Hindlimb muscle (tissue), 1 donor: Measurements from ENCODE around the gene TAF1A. TPM values are rescaled to one million over a fixed set of nuclear protein-coding genes. Genes with fewer than 3 reads are reported as not detected.
"Not testable (repeated sequence)": the region's sequence is repeated elsewhere in the genome, so short reads cannot be mapped to it uniquely, and the experiment has no call there.

Experiments used
- DNase-seq: peaks from one replicate; pipeline ENCODE4 v3.0.0-alpha.2; 2013
- polyA plus RNA-seq: library from polyadenylated mRNA; unstranded; fragments of 120-200 nt; gene quantifications from one replicate; pipeline ENCODE4 v1.2.1, GENCODE V29; 2013; ENCODE audit not compliant: insufficient read length

TAF1A gene
- polyA plus RNA-seq: 8.6 TPM

DNA sequence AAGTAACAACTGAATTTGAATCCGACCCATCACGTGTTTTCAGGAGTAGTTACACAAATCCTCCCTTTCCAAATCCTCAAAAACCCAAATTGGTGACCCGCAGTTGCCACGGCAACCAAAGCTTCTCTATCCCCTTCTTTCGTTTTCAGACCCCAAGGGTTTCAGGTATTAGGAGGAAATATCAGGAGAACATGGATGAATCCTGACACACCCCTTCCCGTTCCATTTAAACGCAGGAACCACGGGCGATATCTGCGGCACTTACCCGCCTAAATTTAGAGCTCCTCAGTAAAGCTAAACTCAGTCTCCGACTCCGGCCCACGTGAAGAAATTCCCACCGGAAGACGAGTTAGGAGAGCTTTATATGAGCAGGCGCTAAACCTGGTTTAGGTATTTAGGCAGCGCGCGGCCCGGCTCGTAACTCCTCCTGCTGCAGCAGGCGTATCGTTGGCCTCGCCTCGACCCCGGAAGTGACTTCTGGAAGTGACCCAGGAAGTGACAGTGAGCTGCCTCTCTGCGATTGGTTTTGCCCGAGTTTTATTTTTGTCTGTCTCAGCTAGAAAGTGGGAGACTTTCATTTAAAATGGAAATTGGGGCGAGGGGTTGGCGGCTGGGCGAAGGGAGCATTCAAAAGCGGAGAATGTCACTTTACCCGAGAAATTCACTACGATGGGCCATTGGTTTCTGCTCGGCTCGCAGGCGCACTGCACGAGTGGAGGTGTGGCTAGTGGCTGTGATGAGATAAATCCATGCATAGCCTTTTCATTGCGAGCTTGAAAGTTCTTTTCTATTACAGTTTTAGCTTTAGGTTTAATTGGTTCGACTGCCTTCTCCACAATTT, at the start of gene TAF1A:
TSS of gene TAF1A (minus strand) at position 472 of the 841 bp plus-strand sequence.
- DNase-seq: peak; percentile 92

DNA sequence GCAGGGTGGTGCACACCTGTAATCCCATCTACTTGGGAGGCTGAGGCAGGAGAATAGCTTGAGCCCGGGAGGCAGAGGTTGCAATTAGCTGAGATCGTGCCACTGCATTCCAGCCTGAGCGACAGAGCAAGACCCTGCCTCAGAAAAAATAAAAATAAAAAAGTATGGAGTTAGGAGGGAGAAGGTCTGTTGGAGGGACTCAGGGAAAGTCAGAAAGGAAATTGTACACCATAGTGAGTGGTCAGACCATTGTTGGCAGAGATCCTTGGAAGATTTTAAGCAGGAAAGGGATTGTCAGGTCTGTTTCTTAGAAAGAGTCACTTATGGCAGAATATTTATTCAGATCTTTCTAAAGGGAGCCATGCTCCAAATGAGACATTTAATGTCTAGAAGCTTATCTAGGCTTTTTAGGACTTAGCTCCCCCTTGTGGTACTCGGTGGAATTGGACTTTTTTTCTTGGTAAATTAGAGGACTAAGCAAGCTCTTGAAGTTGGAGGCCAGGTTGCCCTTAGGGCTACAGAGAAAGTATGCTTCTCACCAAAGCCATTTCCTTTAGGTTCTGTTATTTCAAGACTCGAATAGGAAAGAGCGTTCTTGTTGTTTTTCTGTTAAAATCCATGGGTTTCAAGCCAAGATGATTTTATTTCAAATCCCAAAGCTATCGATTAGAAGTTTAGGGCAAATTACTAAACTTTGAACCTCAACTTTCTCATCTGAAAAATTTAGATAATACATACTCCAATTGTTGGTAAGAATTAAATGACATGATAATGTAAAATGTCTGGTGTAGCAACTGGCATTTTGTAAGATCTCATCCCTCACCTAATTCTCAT, 44.7 kb upstream of the TAF1A start:
- peak; percentile 82 for DNase-seq

DNA sequence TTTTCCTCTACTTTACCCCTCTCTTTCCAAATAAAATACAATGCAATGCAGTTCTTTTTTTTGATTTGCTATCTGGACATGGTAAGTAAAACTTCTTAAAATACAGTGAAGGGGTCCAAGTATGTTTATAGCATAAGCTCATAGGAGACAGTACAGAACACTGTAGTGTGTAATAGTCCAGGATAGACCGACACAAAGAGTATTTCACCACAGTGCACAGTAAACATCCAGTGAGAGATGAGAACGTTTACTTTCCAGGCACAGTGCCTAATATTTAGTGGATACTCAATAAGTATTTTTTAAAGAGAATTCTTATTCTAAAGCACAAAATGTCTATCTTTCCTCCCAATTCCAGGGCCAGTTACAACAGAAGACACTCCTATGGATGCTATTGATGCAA, 43.0 kb upstream of the TAF1A start:
- DNase-seq: no peak

DNA sequence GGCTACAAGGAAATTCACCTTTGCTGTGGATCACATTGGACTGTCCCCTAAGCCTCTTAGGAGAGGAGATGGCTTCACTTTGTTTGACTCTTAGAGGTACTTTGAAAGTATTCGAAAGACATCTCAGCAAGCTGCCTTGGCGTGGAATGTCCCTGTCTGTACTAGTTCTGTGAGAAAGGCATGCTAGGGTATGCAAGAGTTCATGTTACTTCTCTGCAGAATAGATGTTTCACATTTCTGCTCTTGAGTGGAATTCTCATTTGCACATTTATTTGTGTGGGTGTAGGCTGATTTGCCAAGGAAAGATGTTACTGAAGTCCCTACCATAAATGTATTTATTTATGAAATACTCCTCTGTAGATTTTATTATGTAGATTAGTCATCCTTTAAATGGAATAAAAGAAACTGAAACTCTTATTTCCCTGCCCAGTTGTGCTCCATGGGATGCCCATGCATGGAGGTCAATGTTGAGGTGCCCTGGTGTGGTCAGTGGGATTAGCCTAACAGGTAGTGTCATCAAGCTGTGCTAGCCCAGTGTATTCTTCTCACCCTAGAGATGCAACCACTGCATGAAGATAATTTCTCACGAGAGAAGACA, 42.0 kb upstream of the TAF1A start:
- DNase-seq: no peak

DNA sequence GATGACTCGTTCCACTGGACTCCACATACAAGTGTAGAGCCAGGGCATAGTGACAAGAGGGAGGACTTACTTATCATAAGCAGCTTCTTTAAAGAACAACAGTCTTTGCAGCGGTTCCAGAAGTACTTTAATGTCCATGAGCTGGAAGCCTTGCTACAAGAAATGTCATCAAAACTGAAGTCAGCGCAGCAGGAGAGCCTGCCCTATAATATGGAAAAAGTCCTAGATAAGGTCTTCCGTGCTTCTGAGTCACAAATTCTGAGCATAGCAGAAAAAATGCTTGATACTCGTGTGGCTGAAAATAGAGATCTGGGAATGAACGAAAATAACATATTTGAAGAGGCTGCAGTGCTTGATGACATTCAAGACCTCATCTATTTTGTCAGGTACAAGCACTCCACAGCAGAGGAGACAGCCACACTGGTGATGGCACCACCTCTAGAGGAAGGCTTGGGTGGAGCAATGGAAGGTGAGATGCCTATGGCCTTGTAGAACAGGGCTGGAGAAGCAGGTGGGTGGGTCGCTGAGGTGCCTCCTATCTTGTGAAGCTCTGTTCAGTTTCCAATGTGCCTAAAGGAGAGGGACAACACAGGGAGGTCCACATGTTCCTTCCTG, 40.3 kb upstream of the TAF1A start:
- DNase-seq: no peak

DNA sequence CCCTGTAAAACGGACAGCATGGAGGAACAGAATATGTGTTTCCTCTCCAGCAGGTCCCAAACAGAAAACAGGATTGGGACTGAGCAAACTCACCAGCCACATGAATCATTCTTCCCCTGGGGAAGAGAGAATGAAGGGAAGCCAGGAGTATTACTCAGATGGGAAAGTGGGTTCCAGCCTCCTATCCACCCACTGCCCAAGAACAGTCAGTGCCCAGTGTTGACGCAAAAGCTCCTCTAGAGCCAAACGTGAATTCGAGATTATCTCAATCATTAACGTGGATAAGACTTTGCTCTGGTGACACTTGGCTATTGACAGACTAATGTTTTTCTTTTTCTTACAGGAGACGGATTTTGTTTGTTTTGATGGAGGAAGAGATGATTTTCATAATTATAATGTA, 37.5 kb upstream of the TAF1A start:
- DNase-seq: no peak

DNA sequence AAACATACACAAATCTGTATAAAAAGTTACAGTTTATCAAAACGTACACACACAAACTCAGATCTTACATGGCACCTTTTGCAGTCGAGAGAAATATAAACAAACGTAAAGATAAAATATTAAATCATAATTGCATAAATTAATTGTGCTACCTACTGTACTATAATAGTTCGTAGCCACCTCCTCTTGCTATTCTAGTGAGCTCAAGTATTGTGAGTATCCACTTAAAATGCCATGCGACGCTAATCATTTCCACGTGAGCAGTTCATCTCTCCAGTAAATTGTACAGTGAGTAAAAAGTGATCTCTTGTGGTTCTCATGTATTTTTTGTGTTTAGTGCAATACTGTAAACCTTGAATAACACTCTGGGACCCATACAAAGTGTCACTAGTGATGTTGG, 34.5 kb upstream of the TAF1A start:
- no peak for DNase-seq

DNA sequence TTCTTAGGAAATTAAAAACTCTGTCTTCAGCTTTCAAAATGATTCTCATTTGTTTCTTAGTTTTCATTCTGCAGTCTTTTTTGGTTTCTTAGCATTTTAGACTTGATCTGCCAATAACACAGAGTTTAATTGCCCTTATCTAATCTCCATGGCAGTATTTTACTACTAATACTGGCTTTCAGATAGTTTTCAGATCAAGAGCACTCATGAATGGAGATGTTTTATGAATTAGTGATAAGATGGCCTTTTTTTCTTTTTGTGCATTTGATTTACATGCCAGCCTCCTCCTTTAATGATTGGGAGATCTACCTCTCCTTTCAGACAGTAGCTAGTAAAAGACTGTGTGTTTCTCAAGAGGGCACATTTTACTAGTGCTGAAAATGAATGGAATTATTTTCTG, 33.7 kb upstream of the TAF1A start:
- no peak for DNase-seq

DNA sequence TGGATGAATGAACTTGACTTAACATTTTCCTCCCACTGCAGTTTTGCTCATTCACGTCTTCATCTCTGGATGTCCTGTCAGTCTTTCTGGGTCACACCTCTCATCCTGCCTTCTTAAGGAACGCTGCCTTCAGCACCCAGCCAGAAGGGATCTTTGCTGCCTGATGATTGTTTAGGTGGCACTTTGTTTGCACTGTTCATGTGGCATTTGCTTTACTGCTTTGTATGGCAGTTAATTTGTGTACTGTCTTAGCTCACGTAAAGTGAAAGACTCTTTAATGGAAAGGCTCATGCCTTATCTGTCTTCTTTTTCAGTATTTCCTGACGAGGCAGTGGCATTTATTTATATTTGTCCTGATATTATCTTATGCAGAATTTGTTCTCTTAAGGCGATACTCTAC, 33.0 kb upstream of the TAF1A start:
- DNase-seq: no peak

DNA sequence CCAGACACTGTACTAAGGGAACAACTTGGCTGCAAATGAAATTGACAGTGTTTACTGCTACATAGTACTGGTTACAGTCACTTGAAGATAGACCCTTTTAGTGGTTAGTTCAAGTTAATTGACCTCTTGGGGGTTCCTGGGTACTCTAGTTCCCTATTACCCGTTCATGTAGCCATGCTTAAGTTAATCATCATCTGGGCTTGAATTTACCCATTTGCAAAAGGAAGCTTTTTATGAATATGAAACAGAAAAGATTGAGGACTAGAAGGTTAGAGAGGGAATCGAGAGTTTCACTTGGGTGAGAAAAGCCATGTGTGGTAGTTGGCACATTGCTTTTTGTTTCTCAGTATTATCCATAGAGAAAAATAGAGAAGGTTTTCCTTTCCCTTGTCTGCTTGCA, 30.8 kb upstream of the TAF1A start:
- no peak for DNase-seq

DNA sequence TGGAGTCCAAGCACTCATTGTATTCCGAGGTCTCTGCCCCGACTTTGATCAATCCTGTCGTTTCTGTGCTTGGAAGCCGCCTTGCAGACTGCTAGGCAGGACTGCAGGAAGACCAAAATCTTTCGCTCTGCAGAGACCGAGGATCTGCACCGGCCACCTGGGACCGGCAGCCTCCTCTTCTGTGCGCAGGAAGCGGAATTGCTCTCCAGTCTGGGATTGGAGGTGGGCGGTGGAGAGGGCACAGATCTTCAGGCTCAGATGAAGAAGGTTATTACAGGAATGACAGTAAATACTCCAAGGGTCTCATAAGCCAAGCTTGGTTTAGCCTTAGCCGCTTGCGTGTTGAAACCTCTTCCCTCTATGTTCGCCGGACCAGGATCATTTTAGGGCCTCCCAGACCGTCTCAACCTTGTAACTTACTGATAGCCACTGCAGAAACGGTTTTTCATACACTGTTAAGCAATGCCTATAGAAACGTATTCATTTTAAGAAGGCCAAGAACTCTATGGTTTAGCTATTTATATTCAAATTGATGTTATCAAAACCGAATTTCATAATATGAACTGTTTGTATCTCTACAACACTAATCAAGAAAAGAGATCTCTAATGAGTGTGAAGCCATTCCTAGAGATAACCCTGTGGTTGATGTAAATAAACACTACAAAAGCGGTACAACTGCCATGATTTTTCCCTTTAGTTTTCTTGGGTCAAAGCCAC, 29.3 kb upstream of the TAF1A start:
- DNase-seq: peak; percentile 24

DNA sequence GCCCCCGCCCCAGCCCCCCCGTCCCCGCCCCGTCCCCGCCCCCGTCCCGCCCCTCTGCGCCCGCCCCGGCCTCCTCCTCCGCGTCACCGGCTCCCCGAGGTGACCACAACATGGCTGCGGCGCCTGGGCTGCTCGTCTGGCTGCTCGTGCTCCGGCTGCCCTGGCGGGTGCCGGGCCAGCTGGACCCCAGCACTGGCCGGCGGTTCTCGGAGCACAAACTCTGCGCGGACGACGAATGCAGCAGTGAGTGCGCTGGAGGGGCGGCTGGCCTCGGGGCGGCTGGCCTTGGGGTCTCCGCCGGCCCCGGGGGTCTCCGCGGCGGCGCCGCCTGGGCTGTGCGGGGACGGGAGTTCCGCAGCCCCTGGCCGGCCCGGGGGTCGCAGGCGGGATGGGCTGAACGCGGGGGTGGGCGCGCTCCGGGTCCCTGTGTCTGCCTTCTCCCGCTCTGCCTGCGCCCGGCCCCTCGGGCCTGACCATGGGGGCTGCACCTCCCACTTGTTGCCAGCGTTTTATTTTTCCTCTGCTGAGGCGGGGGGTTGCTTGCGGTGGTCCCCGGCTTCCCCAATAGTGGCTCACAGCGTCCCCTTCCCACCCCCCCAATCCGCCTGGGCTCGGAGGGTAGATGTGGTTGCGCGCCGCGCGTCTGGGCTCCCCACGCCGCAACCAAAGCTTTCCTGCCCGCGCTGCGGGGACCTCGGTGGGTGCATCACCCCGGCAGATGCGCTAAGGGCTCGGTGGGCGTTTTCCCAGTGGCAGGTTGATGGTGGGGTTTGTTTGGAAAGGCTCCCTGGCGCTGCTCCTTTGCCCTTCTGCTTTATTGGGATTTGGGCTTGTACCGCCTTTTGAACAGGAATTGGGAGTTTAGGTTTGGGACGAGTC, 28.5 kb upstream of the TAF1A start, which contains the start of gene MIA3:
TSS of gene MIA3 (plus strand) at position 97 of the 879 bp plus-strand sequence. CDS start at position 111, 14 bp downstream.
- peak; percentile 75 for DNase-seq

DNA sequence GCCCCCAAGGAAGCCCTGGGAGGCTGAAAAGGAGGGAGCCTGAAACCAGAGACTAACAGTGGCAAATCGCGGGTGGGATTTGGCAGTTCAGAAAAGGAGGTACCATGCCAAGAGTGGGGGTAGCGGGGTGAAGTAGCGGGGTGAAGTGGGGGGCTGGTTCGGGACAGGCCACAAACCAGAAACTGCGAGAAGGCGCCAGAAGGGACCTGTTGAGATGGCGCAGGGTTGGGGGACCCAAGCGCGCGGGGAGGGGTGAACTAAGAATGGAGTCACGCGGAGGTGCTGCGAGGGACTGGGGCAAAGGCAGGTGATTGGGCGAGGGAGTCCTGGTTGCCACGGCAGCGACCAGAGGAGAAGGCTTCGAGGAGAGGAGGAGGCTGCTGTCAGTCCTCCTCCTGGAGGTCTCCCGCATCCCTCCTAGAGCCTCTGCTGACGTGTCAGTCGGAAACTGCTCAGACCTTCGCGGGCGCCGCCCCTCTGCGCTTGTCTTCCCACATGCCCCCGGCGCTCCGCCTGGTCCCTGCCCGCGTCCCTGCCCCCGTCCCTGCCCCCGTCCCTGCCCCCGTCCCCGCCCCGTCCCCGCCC, 27.7 kb upstream of the TAF1A start:
- DNase-seq: peak; percentile 96

DNA sequence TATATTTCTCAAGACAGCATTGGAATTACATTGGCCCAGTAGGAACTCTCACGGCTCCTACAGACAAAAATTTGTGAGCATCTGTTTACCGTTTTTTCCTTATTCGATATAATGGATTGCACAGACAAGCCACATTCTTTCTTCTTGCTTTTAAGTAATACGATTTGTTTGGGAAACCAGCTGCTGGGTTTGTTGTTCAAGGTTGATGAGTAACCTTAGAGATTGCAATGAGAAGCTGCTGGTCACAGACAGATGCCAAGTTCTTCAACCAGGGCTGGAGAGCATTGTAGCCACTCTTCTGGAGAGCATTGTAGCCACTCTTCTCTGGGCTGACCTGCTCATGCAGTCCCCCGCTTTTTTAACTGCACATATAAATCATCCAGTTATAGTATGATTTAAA, 26.8 kb upstream of the TAF1A start:
- DNase-seq: peak; percentile 51

DNA sequence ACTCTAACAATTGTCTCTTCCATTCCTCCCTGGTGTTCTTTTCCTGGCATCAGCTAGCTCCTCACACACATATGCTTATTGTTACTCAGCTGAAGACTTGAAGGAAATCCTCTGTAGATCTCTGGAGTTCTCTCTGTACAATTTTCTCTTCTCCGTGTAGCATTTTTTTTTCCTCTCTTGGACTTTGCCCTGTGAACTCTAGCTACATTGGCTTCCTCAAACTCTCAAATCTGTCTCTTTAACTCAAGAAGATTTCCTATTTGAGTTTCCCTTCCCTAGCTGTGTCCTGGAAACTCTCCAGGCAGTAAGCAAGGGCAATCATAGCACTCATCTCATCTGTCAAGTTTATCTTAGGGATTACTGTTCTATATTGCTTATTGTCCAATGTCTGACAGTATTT, 23.9 kb upstream of the TAF1A start:
- DNase-seq: no peak

DNA sequence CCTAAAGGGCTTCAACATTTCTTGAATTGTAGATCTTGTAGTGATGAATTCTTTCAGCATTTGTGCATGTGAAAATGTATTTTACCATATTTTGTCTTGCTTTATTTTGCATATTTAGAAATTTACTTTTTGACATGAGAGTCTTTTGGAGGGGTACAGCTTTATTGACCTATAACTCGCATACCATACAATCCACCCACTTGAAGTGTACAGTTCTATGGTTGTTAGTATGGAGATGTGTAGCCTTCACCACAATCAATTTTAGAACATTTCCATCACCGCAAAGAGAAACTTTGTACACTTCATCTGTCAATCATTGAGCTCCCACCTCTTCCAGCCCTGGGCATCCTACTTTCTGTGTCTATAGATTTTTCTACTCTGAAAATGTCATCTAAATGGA, 21.0 kb upstream of the TAF1A start:
- DNase-seq: no peak

DNA sequence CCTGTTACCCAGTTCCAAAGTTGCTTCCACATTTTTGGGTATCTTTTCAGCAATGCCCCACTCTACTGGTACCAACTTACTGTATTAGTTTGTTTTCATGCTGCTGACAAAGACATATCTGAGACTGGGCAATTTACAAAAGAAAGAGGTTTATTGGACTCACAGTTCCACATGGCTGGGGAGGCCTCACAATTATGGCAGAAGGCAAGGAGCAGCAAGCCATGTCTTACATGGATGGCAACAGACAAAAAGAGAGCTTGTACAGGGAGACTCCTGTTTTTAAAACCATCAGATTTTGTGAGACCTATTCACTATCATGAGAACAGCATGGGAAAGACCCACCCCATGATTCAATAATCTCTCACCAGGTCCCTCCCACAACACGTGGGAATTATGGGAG, 19.4 kb upstream of the TAF1A start:
- DNase-seq: not testable (repeated sequence)

DNA sequence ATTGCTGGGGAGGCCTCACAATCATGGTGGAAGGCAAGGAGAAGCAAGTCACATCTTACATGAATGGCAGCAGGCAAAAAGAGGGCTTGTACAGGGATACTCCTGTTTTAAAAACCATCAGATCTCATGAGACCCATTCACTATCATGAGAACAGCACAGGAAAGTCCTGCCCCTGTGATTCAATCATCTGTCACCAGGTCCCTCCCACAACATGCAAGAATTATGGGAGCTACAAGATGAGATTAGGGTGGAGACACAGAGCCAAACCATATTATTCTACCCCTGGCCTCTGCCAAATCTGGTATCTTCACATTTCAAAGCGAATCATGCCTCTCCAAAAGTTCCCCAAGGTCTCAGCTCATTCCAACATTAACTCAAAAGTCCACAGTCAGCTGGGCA, 17.0 kb upstream of the TAF1A start:
- DNase-seq: no peak

DNA sequence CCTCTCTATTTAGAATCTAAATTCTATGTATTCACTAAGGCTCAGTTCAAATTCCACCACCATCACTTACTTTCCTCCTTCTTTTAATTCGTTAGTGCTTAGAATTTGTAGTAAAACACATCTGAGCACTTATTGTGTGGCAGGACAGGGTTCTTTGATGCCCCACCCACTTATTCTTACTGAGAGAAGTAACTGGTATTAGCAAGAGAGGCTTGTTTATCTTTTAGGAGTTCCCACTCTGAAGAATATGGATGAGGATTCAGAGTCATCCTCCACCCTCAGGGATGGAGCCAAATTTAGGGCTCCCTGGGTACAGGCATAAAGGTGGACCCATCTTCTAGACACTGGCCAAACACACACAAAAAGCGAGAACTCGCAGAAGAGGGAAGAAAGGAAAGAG, 11.5 kb upstream of the TAF1A start:
- no peak for DNase-seq

DNA sequence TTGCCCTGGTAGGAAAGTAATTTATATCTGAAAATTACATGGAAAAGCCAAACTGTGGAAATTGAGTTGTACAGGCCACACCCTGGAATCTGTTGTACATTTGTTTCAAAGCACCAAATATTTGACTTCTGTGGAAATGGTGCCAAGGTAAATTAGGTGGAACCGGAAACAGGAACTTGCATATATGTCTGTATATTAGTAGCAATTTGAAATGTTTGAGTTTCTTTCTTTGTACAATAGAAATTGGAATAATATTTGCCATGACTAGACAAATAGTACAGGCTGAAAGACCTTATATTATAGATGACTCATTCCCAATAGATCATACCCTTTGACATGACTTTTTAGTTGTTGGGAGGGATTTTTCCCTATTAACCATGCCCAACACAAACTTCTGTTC, 10.5 kb upstream of the TAF1A start:
- no peak for DNase-seq

DNA sequence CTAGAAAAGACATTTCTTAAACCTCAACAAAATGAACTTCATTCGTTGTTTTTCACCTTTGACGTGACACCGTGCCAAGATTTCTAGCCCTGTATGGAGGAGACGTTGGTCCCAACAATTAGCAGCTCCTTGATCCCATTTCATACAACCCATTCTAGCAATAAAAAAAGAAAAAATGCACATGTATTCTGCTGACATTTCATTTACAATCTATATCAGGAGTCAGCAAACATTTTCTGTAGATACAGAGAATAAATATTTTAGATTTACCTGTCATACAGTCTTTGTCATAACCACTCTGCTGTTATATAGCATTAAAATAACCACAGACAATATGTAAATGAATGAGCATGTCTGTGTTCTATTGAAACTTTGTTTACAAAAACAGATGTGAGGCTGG, 7.0 kb upstream of the TAF1A start:
- no peak for DNase-seq
